ENCODE data around the gene RHOV.

DNA sequence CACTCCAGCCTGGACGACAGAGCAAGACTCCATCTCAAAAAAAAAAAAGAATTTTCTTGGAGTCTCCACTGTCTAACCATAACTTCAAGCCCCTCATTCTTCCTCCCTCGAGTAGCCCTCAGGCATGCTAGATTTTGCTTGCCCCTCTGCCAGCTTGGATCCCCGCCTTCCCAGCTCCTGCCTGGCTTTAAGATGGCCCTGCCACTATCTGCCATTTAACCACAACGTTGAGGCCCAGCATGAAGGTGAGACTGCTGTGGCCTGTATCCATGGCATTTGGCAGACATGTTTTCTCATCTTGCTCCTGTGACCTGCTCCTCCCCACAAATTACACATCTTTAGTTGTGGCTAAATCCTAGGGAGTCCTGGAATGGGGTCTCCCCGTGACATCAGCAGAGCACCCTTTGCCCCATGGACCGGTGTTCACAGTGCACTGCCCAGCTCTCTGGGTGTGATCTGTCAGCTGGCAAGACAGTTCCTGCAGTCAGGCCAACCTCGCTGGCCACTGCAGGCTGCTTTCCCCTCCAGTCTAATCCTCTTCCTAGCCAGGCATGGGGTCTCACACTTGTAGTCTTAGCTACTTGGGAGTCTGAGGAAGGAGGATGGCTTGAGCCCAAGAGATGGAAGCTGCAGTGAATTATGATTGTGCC lies 30.6 kb upstream of the RHOV start:
- TF ChIP-seq, protein P1, sequence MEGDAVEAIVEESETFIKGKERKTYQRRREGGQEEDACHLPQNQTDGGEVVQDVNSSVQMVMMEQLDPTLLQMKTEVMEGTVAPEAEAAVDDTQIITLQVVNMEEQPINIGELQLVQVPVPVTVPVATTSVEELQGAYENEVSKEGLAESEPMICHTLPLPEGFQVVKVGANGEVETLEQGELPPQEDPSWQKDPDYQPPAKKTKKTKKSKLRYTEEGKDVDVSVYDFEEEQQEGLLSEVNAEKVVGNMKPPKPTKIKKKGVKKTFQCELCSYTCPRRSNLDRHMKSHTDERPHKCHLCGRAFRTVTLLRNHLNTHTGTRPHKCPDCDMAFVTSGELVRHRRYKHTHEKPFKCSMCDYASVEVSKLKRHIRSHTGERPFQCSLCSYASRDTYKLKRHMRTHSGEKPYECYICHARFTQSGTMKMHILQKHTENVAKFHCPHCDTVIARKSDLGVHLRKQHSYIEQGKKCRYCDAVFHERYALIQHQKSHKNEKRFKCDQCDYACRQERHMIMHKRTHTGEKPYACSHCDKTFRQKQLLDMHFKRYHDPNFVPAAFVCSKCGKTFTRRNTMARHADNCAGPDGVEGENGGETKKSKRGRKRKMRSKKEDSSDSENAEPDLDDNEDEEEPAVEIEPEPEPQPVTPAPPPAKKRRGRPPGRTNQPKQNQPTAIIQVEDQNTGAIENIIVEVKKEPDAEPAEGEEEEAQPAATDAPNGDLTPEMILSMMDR (conservative IDR thresholded peaks at IDR 0.05 in 1 of 2, IDR thresholded peaks at IDR 0.05 in 1 of 2; ENCODE audit: low read depth in 1 of 2, low read length in 2 of 2): no peak
- TF ChIP-seq EZH2 (IDR thresholded peaks at IDR 0.05; ENCODE audit: low read length, missing control alignments): no peak

All from fibroblast of lung (primary cell).